ENCODE data around the gene B9D1. TPM values are rescaled to one million over a fixed set of nuclear protein-coding genes. Genes with fewer than 3 reads are reported as not detected.
A peak's percentile ranks its signal among the peaks of the same experiment; 100 is the strongest.

B9D1 gene
- total RNA-seq, 1 donor from 2014 or later, result 26.2 TPM

DNA sequence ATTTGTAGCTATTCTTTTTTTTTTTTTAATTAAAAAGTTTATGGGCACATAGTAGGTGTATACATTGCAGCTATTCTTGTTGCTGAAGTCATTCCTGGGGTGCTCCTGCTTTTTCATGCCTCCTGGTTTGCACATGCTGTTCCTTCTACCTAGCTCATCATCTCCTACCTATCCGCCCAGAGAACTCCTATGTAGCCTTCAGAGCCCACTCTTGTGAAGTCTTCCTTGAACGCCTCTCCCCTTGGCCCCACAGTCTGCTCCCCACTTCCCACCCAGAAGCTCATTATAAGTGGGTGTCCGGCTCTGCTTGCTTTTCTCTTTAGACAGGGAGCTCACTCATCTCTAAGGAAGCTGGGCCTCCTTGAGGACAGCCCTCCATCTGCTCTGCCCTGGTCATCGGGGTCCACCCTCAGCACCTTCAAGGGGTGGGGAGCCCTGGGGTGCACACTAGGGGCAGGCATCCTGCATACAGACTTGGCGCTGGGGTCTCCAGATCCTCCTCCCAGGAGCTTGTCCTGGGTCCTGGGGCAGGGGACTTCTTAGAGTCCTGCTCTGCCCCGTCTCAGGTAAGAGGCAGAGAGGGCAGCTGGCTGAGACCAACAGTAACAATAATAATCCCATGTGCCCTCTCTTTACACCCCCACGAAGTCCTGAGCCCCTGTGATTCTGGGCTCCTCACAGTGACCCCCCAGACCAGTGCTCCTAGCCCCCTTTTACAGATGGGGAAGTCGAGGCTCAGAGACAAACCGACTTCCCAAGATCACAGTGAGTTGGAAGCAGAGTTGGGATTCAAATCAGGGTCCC is 3.5 kb upstream of the B9D1 start:
- Mint-ChIP-seq H3K36me3 (no peaks in the 10 kb centered on the region), H3K27me3 (ENCODE audit: low read depth) (no peaks in the 10 kb centered on the region), H3K4me1 (peaks cover 38% of the 10 kb centered on the region), H3K4me3 (no peak overlapping the region), H3K27ac (no peak overlapping the region), H3K9me3 (no peaks in the 10 kb centered on the region)
- TF ChIP-seq, protein P1, sequence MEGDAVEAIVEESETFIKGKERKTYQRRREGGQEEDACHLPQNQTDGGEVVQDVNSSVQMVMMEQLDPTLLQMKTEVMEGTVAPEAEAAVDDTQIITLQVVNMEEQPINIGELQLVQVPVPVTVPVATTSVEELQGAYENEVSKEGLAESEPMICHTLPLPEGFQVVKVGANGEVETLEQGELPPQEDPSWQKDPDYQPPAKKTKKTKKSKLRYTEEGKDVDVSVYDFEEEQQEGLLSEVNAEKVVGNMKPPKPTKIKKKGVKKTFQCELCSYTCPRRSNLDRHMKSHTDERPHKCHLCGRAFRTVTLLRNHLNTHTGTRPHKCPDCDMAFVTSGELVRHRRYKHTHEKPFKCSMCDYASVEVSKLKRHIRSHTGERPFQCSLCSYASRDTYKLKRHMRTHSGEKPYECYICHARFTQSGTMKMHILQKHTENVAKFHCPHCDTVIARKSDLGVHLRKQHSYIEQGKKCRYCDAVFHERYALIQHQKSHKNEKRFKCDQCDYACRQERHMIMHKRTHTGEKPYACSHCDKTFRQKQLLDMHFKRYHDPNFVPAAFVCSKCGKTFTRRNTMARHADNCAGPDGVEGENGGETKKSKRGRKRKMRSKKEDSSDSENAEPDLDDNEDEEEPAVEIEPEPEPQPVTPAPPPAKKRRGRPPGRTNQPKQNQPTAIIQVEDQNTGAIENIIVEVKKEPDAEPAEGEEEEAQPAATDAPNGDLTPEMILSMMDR (IDR thresholded peaks at IDR 0.05; ENCODE audit: unreplicated experiment), result no peak
- no peak for DNase-seq (ENCODE audit: low spot score in 2 of 2, unreplicated experiment in 2 of 2)

DNA sequence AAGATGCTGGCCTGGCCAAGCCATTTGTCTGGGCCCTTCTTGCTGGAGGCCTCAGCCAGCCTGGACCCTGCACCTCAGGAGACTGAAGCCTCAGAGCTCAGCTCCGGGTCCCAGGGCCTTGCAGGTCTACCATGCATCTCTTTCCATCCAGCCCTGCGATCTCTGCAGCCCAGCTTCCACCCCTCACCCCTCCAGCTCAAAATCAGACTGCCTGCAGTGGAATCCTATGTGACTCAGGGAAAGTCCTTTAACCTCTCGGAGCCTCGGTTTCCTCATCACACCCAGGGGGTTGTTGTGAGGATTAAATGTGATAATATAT is 2.9 kb upstream of the B9D1 start:
- Mint-ChIP-seq H3K36me3 (no peaks in the 10 kb centered on the region), H3K27ac (no peak overlapping the region), H3K4me1 (peaks cover 38% of the 10 kb centered on the region), H3K9me3 (no peaks in the 10 kb centered on the region), H3K27me3 (ENCODE audit: low read depth) (no peaks in the 10 kb centered on the region), H3K4me3 (no peak overlapping the region)
- DNase-seq (ENCODE audit: low spot score in 2 of 2, unreplicated experiment in 2 of 2), result no peak
- TF ChIP-seq, protein P1 (IDR thresholded peaks at IDR 0.05; ENCODE audit: unreplicated experiment), result no peak

DNA sequence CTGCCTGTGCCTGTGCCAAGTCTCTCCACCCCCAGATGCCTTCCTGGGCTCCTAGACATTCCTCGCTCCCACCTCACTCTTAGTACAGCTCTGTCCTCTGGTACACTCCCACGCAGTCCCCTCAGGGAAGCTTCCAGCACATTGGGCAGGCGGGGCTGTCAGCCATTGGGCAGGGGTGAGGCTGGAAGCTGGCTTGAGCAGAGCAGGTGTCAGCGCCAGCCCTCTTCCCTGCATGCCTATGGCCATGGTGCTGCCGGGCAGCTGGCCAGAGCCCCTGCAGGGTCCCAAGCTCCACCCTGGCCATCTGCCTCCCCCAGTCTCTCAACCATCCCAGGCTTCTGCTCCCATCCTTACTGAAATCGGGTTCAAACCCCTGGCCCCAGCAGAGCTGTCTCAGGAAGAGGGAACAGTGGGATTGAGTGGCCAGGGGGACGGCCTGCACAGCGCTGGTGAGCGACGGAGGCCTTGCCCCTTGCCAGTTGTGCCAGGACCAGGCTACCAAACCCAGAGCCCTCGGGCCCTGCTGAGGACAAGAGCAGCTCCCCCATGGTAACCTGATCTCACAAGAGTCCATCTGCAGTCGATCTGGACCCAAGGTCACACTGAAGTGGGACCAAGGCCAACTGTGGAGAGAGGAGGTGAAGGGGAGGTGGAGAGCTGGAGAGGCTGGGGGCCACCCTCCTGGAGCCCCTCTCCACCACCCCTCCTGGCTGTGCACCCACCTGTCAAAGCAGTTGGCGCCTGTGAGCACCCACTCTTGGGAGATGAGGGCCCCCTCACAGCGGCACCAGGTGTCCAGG is 2.4 kb upstream of the B9D1 start:
- Mint-ChIP-seq H3K36me3 (no peaks in the 10 kb centered on the region), H3K9me3 (no peaks in the 10 kb centered on the region), H3K27ac (peak overlapping the region; percentile 68), H3K27me3 (ENCODE audit: low read depth) (no peaks in the 10 kb centered on the region), H3K4me3 (peak overlapping the region; percentile 15), H3K4me1 (peaks cover 38% of the 10 kb centered on the region)
- TF ChIP-seq, protein P1 (IDR thresholded peaks at IDR 0.05; ENCODE audit: unreplicated experiment), result no peak
- DNase-seq (ENCODE audit: low spot score in 2 of 2, unreplicated experiment in 2 of 2), result no peak

DNA sequence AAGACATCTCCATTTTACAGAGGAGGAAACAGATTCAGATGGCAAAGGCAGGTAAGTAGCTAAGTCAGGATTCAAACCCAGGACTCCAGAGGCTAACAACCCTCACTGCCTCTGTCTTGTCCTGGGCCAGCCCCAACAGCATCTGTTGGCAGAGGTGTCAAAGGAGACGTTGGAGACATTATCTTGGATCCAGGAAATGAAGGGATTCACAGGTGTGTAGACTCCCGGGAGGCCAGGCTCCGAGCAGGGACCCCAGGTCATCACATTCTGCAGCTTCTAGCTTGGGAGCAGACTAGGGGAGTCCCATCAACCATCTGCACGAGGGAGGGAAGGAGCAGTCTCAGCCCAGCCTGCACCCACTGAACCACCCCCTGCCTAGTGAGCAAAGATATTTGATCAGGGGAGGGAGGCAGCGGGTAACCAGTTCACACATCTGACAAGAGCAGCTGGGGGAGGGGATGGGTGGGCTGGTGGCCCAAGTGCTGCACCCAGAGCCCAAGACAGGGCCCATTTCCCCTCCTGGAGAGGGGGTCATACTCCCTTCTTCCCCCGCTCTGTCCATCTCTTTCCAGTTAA is 1.0 kb upstream of the B9D1 start:
- no peak for DNase-seq (ENCODE audit: low spot score in 2 of 2, unreplicated experiment in 2 of 2)
- peak overlapping the region; percentile 87 for H3K27ac Mint-ChIP-seq
- H3K4me1 Mint-ChIP-seq, result peaks cover 38% of the 10 kb centered on the region
- TF ChIP-seq, protein P1 (IDR thresholded peaks at IDR 0.05; ENCODE audit: unreplicated experiment), result no peak
- H3K36me3 Mint-ChIP-seq, result no peaks in the 10 kb centered on the region
- H3K4me3 Mint-ChIP-seq, result peak overlapping the region; percentile 85
- H3K27me3 Mint-ChIP-seq (ENCODE audit: low read depth), result no peaks in the 10 kb centered on the region
- H3K9me3 Mint-ChIP-seq, result no peaks in the 10 kb centered on the region

DNA sequence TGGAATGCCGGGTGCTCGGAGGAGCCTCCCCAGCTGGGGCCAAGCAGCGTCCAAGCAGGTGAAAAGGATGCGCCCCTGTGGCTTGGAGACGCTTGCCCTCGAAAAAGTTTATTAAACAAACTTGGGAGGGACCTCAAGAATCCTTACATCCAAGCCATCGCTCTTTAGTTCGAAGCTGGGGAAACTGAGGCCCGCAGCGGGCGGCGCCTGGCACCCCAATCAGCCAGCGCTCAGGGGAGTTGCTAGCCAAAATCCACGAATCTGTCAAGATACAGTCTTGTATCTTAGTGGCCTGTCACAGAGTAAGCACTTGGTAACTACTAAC is 553 bp upstream of the B9D1 start:
- Mint-ChIP-seq H3K36me3 (no peaks in the 10 kb centered on the region), H3K27ac (peak overlapping the region; percentile 87), H3K4me1 (peaks cover 38% of the 10 kb centered on the region), H3K9me3 (no peaks in the 10 kb centered on the region), H3K4me3 (peak overlapping the region; percentile 85), H3K27me3 (ENCODE audit: low read depth) (no peaks in the 10 kb centered on the region)
- TF ChIP-seq, protein P1 (IDR thresholded peaks at IDR 0.05; ENCODE audit: unreplicated experiment), result peak; percentile 43
- no peak for DNase-seq (ENCODE audit: low spot score in 2 of 2, unreplicated experiment in 2 of 2)
